Natural killer cell treated with Interleukin-12 subunit alpha and Interleukin-12 subunit beta and Interleukin-15 and Interleukin-18, amount 100 ng/mL, for 72 hours (primary cell): ENCODE results near the gene GGTA1. TPM values are rescaled to one million over a fixed set of nuclear protein-coding genes. Genes with fewer than 3 reads are reported as not detected.
A peak's percentile ranks its signal among the peaks of the same experiment; 100 is the strongest.

Experiments
- ATAC-seq, 2 donors: fragments of 150-1000 bp; cut with Tn5 transposase in 1 of 2; sonication (Bioruptor Pico), chemical (Tn5 transposase) in 1 of 2; 2 replicates each; pipeline ENCODE4 v1.10.0; 2021
- DNase-seq: peaks from one replicate; pipeline ENCODE4 v3.0.0; 2022; ENCODE audit warnings: low spot score
- H3K27ac Mint-ChIP-seq, 2 donors: 1 replicate in 1 of 2; 2 replicates in 1 of 2; pipeline ENCODE4 v1.8.0; 2022; ENCODE audit warnings: mixed read lengths in 2 of 2, mild to moderate bottlenecking in 1 of 2, moderate library complexity in 1 of 2
- H3K27me3 Mint-ChIP-seq, 2 donors: 1 replicate in 1 of 2; 2 replicates in 1 of 2; pipeline ENCODE4 v1.8.0; 2022; ENCODE audit warnings: mixed read lengths in 2 of 2
- H3K36me3 Mint-ChIP-seq: one replicate; pipeline ENCODE4 v1.8.0; 2022; ENCODE audit warnings: mixed read lengths
- H3K4me1 Mint-ChIP-seq, 2 donors: 1 replicate in 1 of 2; 2 replicates in 1 of 2; pipeline ENCODE4 v1.8.0; 2022; ENCODE audit warnings: low read depth in 2 of 2, mixed read lengths in 2 of 2, mild to moderate bottlenecking in 1 of 2
- H3K4me3 Mint-ChIP-seq: one replicate; pipeline ENCODE4 v1.8.0; 2022; ENCODE audit warnings: mixed read lengths
- H3K9me3 Mint-ChIP-seq: 2 replicates; pipeline ENCODE4 v1.8.0; 2022; ENCODE audit warnings: mixed read lengths
- total RNA-seq, 2 donors: library from RNA; stranded (reverse); gene quantifications; one replicate each; pipeline ENCODE4 v1.2.3, GENCODE V29; 2022

Gene GGTA1
- total RNA-seq, 2 donors from 2014 or later, result not detected

DNA sequence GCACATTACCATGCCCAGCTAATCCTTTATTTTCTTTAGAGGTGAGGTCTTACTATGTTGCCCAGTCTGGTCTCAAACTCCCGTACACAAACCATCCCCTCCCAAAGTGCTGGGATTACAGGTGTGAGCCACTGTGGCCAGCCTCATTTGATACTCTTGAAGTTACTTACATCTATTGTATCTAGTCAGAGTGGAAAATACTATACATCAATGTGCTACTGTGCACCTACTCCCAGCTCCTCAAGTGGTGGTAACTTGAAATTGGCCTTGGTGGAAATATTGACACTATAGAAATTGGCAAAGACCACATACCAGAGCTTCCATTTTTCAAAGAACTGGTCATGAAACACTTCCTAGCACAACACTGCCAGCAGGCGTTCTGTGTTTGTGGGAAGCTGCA lies 10.3 kb downstream of the GGTA1 start:
- ATAC-seq, result no peak
- Mint-ChIP-seq H3K9me3 (no peaks in the 10 kb centered on the region), H3K27ac (no peak overlapping the region), H3K4me1 (no peaks in the 10 kb centered on the region), H3K36me3 (no peaks in the 10 kb centered on the region), H3K4me3 (no peak overlapping the region), H3K27me3 (no peaks in the 10 kb centered on the region)
- no peak for DNase-seq

DNA sequence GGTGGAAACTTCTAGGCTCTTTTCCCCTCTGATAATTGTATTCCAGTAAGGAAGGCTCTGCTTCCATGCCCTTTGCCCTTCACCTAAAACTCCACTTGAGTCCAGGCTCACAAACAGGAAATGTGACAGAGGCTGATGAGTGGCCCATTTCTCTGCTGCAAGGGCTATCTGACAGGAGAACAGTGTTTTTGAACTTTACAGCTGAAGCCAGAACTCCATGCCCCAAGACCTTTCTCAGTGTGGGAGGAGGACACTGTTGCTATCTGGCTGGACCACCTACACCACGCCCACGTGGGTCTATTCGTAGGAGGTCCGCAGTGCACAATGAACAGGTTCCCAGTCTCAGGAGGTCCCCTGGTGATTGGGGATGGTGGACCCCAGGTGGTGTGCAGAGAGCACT lies 13.6 kb downstream of the GGTA1 start:
- ATAC-seq (peak in 1 of 2 donors; percentile 29), DNase-seq (no peak)
- no peak overlapping the region for H3K4me3 Mint-ChIP-seq
- no peaks in the 10 kb centered on the region for H3K36me3 Mint-ChIP-seq
- H3K4me1 Mint-ChIP-seq, result no peaks in the 10 kb centered on the region
- H3K27me3 Mint-ChIP-seq, result no peaks in the 10 kb centered on the region
- H3K27ac Mint-ChIP-seq, result no peak overlapping the region
- H3K9me3 Mint-ChIP-seq, result no peaks in the 10 kb centered on the region

DNA sequence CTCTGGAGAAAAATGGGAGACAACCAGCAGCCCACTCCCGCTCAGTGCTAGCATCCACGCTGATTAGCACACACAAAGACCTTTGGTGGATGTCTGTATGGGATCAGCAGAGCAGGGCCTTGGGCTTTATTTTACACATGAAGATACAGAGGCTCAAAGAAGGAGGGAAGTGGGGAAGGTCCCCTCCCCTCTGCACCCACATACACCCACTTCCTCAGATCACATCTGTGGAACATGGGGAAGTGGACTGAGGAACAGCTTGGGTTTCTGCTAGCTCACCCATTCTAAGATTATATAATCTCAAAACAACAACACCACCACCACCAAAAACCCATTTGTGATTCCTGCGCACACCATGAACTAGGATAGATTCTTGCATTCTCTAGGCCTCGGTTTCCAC lies 14.0 kb downstream of the GGTA1 start:
- Mint-ChIP-seq H3K36me3 (no peaks in the 10 kb centered on the region), H3K4me3 (no peak overlapping the region), H3K4me1 (no peaks in the 10 kb centered on the region), H3K27me3 (no peaks in the 10 kb centered on the region), H3K27ac (no peak overlapping the region), H3K9me3 (no peaks in the 10 kb centered on the region)
- ATAC-seq, result no peak
- DNase-seq, result no peak

- no peak overlapping the region for H3K27ac Mint-ChIP-seq
- DNase-seq (no peak), ATAC-seq (no peak)
- no peak overlapping the region for H3K4me3 Mint-ChIP-seq
- H3K4me1 Mint-ChIP-seq, result no peaks in the 10 kb centered on the region
- no peaks in the 10 kb centered on the region for H3K36me3 Mint-ChIP-seq
- H3K9me3 Mint-ChIP-seq, result no peaks in the 10 kb centered on the region
- no peaks in the 10 kb centered on the region for H3K27me3 Mint-ChIP-seq
Observed at GRCh38 chr9:121484651-121485446, 14.8 kb downstream of the GGTA1 start.

DNA sequence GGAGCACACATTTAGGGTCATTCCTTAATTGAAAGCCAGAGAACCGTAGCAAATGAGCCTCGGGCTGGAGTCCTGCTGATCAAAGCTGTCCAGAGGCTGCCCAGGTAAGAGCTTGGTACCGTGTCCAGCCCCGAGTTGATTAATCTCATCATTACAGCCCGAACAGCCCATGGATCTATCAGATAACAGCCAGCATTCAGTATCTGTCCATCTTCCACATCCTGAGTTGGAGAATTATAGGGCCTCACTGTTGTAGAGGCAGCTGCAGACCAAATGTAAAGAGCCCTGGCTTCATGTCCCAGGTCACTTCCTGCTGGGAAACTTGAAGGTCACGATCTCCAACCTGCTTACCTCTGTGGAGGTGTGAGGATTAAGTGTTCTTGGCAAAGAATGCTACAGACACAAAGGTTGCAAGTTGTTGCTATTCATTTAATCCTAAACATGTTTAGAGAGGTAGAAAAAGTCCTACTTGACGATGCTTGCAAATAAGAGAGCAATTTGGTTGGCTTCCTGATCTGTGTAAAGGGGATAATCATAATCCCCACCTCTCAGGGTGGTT lies 16.1 kb downstream of the GGTA1 start:
- no peaks in the 10 kb centered on the region for H3K36me3 Mint-ChIP-seq
- DNase-seq (no peak), ATAC-seq (no peak)
- no peaks in the 10 kb centered on the region for H3K27me3 Mint-ChIP-seq
- H3K9me3 Mint-ChIP-seq, result no peaks in the 10 kb centered on the region
- H3K4me3 Mint-ChIP-seq, result no peak overlapping the region
- no peak overlapping the region for H3K27ac Mint-ChIP-seq
- H3K4me1 Mint-ChIP-seq, result no peaks in the 10 kb centered on the region

DNA sequence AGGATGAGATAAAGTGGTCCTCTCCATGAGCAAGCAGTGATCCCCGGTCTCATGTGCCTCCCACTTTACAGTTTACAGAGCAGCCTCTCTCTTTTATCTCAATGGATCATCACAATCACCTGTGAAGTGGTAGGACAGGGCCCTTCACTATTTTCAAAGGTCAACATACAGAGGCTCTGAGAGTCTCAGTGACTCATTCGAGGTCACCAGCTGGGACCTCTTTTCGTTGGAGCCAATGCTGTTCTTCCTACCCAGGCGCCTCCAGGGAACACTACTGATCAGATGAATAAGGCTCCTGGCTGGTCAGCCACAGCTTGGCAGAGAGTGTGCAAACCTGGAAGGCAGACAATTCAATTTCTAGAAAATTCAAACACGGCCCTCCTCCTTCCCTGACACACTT lies 16.6 kb downstream of the GGTA1 start:
- H3K27me3 Mint-ChIP-seq, result no peaks in the 10 kb centered on the region

GRCh38 chr9:121478816-121479676 lies 20.6 kb downstream of the GGTA1 start:
- H3K4me3 Mint-ChIP-seq, result no peak overlapping the region
- no peak overlapping the region for H3K27ac Mint-ChIP-seq
- ATAC-seq (no peak), DNase-seq (no peak)
- peaks cover 0 to 4% of the 10 kb centered on the region in 2 donors for H3K27me3 Mint-ChIP-seq
- H3K9me3 Mint-ChIP-seq, result no peaks in the 10 kb centered on the region
- no peaks in the 10 kb centered on the region for H3K4me1 Mint-ChIP-seq
- H3K36me3 Mint-ChIP-seq, result no peaks in the 10 kb centered on the region

More for the DNA sequence above, 16.6 kb downstream of the GGTA1 start:
- H3K4me3 Mint-ChIP-seq, result no peak overlapping the region
- ATAC-seq (peak in 1 of 2 donors; percentile 12), DNase-seq (no peak)
- no peaks in the 10 kb centered on the region for H3K36me3 Mint-ChIP-seq
- H3K9me3 Mint-ChIP-seq, result no peaks in the 10 kb centered on the region
- H3K4me1 Mint-ChIP-seq, result no peaks in the 10 kb centered on the region
- H3K27ac Mint-ChIP-seq, result no peak overlapping the region

DNA sequence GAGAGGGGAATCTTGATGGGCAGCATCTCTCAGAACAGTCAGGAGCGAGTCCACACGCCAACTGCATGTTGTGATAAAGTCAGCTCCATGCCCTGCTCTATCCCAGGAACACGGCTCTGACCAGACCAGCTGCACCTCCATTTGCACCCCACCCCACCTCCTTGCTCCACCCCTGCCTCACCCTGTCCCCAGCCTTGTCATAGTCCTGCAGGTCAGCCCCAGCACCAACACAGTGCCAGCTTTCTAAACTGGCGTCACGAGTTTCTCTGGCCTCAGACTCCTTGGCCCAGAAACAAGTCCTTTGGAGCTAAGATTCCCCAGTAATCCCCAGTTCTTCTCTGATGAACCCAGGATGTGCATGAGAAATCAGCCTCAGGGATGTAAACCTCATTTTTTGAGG lies 23.5 kb downstream of the GGTA1 start:
- Mint-ChIP-seq H3K9me3 (no peaks in the 10 kb centered on the region), H3K4me3 (no peak overlapping the region), H3K27me3 (peaks cover 0 to 8% of the 10 kb centered on the region in 2 donors), H3K27ac (no peak overlapping the region), H3K36me3 (no peaks in the 10 kb centered on the region), H3K4me1 (no peaks in the 10 kb centered on the region)
- ATAC-seq (peak in 1 of 2 donors; percentile 43), DNase-seq (no peak)

- Mint-ChIP-seq H3K27me3 (peaks cover 9 to 13% of the 10 kb centered on the region in 2 donors), H3K36me3 (no peaks in the 10 kb centered on the region), H3K4me1 (no peaks in the 10 kb centered on the region), H3K4me3 (no peak overlapping the region), H3K9me3 (no peaks in the 10 kb centered on the region), H3K27ac (no peak overlapping the region)
- ATAC-seq (no peak), DNase-seq (no peak)
Observed at GRCh38 chr9:121474231-121474947, 25.3 kb downstream of the GGTA1 start.

DNA sequence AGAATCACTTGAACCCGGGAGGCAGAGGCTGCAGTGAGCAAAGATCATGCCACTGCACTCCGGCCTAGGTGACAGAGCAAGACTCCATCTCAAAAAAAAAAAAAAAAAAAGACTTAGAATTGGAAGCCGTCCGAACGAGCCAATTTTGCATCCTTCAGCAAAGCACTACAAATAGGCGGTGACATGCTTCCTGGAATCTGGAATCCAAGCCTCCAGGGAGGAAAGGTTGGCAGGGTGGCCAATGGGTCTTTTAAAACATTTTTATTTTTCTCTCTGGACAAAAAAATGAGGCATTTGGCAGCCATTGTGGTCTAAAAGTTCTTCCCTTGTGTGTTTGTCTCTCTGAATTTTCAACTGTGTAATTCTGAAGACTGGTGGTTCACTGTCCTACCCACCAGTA lies 26.4 kb downstream of the GGTA1 start:
- peaks cover 19 to 20% of the 10 kb centered on the region in 2 donors for H3K27me3 Mint-ChIP-seq

DNA sequence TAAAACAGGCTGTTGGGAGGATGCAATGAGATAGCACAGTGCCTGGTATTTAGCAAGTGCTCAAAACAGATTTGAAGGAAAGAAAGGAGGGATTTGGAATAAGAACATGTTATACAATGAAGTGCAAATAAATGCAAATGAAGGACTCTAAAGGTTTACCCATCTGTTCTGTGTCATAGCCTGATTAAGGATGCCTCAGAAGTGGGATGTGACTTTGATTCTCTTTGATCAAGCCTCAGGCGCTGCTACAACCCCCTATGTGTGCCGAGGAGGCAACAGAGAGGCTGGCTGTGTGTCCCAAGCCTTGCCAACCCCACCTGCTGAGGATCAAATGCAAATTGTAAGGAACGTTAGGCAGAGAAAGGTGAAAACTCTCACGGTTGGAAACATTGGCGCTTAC lies 27.2 kb downstream of the GGTA1 start:
- H3K27me3 Mint-ChIP-seq, result peaks cover 19 to 21% of the 10 kb centered on the region in 2 donors
- no peak overlapping the region for H3K27ac Mint-ChIP-seq
- no peaks in the 10 kb centered on the region for H3K9me3 Mint-ChIP-seq
- no peaks in the 10 kb centered on the region for H3K4me1 Mint-ChIP-seq
- no peak overlapping the region for H3K4me3 Mint-ChIP-seq
- DNase-seq, result no peak
- no peak for ATAC-seq
- no peaks in the 10 kb centered on the region for H3K36me3 Mint-ChIP-seq

More for the DNA sequence above, 26.4 kb downstream of the GGTA1 start:
- no peak overlapping the region for H3K27ac Mint-ChIP-seq
- DNase-seq (no peak), ATAC-seq (no peak)
- H3K4me3 Mint-ChIP-seq, result no peak overlapping the region
- no peaks in the 10 kb centered on the region for H3K36me3 Mint-ChIP-seq
- H3K4me1 Mint-ChIP-seq, result no peaks in the 10 kb centered on the region
- H3K9me3 Mint-ChIP-seq, result no peaks in the 10 kb centered on the region

- ATAC-seq (no peak), DNase-seq (no peak)
- no peaks in the 10 kb centered on the region for H3K4me1 Mint-ChIP-seq
- H3K36me3 Mint-ChIP-seq, result no peaks in the 10 kb centered on the region
- H3K27ac Mint-ChIP-seq, result no peak overlapping the region
- peaks cover 26 to 39% of the 10 kb centered on the region in 2 donors for H3K27me3 Mint-ChIP-seq
- H3K4me3 Mint-ChIP-seq, result no peak overlapping the region
- no peaks in the 10 kb centered on the region for H3K9me3 Mint-ChIP-seq
Observed at GRCh38 chr9:121466142-121466541, 33.5 kb downstream of the GGTA1 start.

DNA sequence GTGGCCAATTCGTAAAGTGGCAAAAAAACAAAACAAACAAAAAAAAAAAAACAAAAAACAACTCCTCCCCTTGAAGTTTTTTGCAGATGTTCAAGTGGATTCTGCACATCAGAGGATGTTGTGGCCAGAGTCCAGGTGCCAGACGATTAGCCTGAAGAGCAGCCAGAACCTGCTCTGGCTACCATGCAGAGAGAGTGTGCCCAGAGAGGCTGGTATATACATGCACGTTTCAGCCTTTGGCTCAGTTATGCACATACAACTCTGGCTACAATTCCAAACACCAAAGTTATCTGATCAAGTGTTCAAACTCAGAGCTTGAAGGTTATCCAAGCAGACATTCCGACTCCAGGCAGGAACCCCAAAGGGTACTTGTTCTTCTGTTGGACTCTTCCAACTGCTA lies 34.7 kb downstream of the GGTA1 start:
- no peak for ATAC-seq
- no peaks in the 10 kb centered on the region for H3K9me3 Mint-ChIP-seq
- no peak for DNase-seq
- no peak overlapping the region for H3K4me3 Mint-ChIP-seq
- H3K4me1 Mint-ChIP-seq, result no peaks in the 10 kb centered on the region
- H3K27me3 Mint-ChIP-seq, result peaks cover 25 to 33% of the 10 kb centered on the region in 2 donors
- H3K36me3 Mint-ChIP-seq, result no peaks in the 10 kb centered on the region
- no peak overlapping the region for H3K27ac Mint-ChIP-seq
